Epidermal melanocyte (primary cell): ENCODE results near the gene HIVEP2.

ENCODE experiments used
- DNase-seq: peaks from one replicate; pipeline ENCODE4 v3.0.0; 2011; ENCODE audit warnings: low spot score; ENCODE audit not compliant: insufficient read length

Gene HIVEP2

DNA sequence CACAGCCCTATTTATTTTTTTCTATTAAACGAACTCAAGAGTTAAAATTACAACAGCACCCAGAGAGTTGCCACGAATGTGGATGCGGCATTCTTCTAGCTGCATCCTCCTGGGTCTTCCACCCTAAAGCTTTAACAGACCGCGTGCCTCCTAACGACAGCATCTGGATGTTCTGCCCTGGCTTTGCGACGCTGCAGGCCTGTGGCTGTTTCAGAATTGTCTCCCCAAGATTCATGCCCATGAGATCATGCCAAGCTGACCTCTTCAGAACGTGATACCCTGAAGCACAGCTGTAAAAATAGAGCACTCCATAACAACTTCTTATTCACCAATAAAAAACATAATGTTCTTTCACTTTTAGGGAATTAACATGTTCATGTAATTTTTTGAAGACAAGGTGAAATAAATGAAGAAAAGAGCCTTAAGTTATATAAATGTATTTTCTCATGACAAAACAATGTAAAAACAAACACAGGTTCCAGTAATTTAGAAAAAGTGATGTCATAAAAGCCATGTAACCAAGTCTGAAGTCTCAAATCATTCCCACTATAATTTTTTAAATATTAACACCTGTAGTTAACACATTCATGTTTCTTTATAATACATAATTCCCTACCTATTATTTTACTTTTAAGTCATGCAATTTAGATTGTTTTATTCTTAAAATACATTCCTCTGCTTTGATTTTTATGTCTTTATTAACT is 26.5 kb downstream of the HIVEP2 start:
- DNase-seq: no peak

DNA sequence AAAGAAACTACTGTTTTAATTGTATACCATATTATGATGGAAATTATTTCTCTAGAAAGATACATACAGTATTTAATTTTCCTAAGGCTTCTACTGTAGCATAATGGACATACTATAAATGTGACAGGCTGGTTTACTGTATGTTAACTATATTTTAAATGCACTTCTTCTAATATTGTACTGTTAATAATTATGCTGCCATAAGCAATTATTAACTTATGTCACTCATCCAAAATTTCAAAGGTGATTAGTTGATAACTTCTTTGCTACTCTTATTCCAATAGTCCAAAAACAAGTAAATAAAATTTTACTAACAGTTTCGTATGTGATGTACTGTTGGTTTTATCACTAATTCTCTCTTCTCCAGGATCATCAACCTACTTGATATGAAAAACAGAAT is 28.1 kb downstream of the HIVEP2 start:
- DNase-seq: no peak

DNA sequence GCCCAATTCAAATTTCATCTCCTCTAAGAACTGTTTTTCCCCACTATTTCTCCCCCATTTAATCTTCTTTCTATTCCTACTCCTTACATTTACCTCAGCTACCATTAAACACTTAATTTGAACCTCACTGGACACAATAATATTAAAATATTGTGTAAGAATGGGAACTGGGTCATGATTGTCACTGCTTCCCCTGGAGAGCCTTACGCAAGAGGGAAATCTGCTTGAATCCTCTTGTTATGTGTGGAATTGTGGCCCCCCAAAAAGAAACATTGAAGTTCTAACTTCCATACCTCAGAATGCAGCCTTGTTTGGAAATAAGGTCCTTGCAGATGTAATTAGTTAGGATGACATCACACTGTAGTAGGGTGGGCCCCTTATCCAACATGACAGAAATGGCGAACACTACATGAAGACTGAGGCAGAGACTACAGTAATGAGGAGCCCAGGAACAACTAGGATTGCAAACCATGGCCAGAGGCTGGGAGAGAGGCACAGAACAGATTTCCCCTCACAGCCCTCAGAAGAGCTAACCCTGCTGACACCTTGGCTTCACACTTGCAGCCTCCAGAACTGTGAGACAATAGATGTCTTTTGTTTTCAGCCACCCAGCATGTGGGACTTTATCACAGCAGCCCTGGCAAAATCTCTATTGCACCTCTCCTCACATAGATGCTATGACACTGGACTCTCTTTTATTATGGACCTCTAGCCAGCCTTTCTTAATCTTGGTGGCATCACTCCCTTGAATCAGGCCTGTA is 29.9 kb downstream of the HIVEP2 start:
- DNase-seq: no peak

DNA sequence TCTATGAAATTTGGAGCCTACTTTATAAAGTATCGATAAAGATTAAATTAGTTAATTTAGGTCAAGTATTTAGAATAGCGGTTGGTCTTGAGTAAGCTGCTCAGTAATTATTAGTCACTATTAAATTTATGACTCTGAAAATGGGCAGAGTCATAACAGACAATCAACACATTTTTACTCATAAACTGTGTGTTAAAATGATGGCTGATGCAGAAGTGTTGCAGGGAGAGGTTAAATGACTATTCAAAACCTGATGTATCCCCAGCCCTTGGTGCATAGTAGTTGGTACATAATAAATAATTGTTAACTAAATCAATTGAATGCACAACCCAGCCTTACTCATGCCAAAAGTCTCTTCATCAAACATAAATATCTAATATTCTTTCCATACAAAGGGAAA is 30.6 kb downstream of the HIVEP2 start:
- no peak for DNase-seq

DNA sequence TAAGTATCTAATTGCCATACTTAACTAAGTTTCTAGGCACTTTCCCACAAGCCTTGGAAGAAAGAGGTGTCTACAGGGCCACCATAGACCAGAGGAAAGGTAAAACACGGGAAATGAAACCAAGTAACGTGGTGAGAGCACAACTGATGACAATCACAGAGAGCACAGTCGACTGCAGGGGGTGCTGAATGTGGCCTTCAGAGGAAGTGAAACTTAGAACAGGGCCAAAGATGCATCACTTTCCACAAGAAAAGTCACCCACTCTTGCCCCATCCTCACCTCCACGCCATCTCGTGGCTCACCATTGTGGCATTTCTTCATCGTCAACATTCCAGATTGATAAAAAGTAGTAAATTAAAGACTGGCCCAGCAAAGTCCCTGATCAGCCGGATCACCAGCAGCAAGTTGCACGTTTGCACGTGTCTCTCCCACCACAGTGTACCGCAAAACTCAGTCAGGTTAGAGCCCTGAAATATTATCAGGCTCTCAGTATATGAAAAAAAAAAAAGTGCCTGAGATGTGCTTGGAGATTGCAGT is 31.4 kb downstream of the HIVEP2 start:
- no peak for DNase-seq

DNA sequence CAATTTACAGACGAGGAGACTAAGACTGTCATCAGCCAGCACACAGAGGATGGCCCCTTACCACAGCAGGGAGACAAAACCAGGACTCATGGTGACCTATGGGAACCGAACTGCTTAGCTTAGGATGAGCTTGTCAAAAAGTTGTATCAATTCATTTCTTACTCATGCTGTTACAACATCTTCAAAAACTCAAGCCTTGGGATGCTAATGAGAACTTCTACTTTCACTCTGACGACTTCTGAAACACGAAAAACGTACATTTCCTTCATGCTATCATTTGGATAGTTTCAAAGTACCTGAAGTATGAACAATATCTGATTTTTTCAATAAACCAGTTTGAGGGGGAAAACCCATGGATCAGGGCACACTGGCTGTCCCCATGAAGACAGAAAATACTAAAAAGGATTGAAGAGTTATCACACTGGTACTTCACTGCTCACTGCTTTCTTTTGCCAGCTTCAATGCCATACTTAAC is 31.9 kb downstream of the HIVEP2 start:
- DNase-seq: no peak

DNA sequence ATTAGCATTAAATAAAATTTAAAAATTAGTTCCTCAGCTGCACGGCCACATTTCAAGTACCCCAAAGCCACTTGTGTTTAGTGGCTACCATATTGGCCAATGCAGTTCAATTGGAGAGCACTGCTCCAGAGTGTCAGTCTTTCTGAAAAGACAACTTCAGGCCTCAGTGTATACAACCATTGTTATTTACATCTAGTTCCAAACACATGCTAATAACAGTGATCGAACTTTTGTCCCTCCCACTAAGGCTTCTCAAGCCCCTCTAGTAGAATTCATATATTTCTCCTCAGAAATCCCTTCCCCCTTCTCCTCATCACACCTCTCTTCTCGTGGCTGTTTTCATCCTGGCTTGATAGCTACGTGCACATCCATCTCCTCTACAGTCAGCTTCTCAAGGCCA is 32.9 kb downstream of the HIVEP2 start:
- no peak for DNase-seq

DNA sequence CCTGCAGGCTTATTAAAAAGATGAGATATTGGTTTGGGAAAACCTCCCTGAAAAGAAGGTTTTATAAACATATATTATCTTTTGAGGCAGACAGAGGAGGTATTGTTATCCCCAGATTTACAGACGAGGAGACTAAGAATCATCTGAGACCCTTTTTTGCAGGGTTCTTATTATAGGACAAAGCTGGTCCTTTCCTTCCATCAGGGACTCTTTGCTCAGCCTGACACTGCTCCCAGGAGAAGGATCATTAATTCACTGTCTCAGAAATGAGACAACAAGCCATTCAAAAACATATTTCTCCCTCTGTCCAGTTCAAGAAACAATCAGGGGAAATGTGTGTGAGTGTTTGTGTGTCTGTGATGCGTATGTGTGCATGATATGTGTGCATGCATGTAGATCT is 33.5 kb downstream of the HIVEP2 start:
- no peak for DNase-seq

DNA sequence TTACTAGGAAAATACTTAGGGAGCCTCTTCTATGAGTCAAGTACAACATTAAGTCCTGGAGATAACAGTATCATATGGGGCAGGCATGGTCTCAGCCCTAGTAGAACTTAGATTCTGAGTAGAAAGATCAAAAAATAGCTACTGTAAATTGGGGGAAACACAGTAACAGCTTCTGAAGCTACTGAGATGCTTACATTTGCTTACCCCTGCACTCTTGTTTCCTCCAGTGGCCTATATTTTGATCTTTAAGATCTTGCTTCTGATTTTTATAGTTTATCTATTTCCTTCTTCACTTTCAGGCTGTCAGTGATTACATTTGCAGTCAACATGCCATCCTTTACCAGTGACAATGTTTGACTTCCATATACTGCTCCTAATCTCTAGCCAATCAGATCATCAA is 35.3 kb downstream of the HIVEP2 start:
- DNase-seq: no peak

DNA sequence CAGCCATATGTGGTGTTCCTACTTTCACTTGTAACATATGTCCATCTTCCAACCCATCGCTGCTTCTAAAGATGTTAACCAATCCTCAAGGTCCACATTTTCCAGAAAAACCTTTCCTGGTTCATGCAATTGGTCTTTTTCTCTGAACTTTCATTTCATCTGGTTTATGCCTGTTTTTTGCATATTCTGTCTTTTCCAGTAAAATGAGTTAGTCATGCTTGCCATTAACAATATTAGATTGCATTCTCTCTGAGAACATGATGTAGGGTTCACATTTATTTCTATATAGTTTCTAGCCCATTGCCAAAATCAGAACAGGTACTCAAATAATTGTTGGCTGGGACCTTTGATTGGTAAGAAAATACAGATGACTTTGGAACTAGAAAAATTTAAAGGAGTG is 36.7 kb downstream of the HIVEP2 start:
- no peak for DNase-seq

DNA sequence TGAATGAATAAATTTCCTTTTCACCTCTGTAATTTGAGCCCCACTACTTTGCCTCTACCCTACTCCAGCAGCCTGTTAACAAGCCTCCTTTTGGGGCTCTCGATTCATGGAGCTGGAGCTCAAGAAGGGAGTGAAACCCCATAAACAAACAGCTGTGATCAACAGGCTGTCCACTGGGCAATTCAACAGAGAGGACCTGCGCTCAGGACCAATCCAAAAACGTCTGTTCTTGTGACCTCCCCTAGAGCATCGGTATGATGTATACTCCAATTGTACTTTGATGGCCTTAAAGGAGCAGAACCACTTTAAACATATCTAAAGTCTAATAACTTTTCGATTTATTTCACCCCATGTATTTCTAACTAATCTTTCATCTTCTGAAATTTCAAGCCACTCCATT is 37.4 kb downstream of the HIVEP2 start:
- no peak for DNase-seq

DNA sequence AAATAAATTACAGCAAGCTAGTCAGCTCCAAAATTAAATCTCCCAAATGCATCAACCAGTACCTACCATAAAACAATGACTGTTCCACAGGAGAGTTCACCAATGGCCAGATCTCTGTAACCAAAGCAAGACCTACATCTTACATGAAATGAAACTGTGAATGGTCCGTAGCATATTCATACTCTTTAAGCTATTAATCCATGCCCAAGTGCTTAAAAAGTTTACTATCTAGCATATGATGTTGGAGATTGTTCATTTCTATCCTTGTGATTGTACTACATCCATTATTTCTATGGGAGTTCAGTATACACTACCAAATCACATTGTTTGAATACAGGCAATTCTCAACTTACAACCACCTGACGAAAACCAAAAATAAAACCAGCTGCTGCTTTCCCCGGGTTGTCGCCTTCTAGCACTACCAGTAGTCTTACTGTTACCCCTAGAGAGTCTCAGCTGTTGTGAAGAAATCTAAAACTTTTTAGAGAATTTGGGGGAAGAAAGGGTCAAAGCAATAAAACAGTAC is 38.0 kb downstream of the HIVEP2 start:
- DNase-seq: no peak

DNA sequence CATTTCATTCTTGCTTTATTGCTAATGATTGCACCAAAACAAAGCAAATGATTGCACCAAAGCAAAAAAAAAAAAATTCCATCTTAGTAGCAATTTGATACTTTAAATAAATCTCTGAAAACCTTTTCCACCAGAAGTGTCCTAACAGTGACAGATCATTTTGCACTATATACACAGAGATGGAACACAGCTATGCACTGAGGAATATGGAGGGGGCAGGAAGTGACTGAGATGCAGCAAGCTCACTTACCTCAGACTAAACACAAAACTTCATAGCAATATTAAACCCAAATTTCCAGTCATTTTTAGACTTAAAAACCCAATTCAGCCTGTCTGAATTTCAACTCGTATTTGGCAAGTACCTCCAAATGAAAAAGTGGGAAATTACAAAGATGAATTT is 41.2 kb downstream of the HIVEP2 start:
- no peak for DNase-seq

DNA sequence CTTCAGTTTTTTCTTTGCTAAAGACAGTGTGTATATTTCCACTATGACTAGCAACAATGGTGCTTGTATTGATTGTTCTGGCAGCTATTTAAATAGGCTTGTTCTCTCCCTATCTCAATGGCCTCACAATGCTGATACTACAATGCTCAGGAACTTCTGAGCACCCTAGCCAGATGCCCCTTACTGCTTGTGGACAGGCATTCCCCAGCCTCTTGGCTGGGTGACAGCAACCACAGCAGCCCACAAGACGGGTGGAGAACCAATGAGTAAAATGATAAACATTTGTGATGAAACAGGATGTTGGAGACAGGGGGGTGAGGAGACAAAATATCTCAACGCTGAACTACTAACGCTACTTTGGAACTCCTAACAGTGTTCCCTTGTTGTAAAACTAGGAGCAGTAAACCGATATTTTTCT is 42.3 kb downstream of the HIVEP2 start:
- DNase-seq: no peak

DNA sequence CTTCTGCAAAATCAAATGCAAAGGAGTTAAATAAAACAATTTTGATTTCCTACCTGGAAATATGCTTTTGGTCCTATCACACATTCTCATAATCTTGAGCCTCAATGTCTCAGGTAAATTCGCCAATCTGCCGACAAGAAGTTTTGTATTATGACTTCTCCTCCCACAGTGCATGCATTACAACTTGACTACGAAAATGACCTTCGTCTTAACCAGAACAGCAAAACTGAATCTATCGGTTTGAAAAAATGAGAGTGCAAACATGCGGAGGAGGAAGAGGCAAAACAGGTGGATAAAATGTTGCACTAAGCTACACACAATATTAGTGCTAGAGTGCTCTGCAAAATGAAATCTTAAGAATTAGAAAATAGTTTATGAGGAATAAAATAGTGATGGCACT is 43.4 kb downstream of the HIVEP2 start:
- no peak for DNase-seq

DNA sequence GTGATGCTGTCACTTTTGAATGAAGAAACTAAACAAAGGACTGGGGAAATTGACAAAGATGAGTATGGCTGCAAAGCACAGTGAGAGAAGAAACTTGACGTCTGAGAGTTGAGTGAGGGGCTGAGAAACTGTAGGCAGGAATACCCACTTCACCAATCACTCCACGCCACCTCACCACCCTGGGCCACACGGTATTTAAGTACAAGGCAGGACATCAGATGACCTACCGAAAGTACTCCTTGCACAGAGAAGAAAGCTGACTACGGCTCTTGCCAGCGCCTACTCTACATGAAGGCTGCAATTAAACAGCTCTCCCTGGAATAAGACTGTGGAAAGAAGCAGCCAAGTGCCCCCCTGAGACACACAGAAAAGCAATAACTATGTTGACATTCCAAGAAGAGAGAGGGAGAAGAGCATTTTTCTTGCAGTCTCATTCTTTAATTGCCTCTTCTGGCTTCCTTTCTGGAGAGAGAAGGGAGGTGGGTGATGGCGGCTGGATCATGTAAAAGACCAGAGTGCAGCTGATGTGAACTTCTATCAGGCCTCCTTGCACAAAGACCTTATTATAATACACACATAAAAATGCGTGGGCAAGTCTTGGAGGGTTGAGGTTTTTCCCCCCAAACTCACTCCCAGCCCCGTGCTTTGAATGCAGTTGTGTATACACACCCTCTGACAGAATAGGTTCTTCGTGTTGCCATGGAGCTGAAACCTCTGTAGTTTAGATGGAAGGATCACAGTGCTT is 44.6 kb downstream of the HIVEP2 start:
- DNase-seq: no peak

DNA sequence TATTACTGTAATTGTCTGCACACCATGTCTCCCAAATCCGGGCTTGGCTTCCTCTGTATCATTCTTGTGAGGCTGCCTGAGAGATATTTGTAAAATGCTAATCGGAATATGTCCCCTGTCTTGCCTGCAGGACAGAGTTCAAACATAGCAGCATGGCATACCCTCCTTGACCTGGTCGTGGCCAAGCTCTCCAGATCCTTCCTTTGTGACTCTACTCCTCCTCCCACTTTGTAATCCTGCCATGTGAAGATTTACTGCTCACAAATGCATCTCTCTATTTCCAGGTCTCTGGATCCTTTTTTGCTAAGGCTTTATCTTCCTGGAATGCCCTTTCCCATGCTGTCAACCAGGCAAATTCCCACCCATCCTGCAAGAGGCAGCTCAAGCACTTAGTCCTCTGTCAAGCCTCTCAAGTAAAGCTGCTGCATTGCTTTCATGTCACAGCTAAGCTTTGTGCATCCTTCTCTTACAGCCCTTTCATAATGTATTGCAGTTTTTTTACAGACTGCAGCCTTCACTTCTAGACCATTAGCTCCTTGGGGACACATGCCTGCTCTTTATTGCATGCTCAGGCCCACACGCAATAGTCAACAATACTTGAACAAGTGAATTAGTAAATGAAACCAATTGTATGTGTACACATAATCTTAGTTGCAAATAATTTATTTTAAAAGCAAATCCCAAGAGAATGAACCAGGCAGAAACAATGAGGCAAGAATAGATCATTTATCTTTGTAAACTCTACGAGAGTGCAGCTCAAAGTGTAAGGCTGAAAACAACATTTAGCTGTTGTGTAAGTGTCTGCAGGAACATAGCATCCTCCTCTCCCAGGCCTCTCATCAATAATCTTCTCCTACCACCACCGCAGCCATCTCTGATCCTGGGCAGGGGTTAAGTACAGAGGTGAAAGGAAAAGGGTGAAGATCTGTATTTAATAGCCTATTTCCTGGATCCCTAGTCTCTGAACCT is 45.8 kb downstream of the HIVEP2 start:
- DNase-seq: no peak

DNA sequence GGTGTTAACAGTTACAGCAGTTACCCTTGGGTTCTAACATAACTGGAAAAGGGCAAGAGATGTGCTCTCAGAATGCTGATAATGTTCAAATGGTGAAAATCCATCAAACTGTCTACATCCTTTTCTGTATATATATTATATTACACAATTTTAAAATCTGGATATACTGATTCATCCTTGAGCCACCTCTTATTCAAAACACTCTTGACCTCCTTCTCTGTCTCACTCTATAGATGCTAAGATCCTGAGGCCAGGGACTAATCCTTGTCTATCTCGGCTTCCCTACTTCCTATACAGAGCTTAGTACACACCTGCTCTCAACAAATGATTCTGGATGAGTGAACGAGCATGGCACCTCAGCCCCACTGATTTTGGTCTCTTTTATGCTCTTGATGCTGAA is 47.3 kb downstream of the HIVEP2 start:
- no peak for DNase-seq

DNA sequence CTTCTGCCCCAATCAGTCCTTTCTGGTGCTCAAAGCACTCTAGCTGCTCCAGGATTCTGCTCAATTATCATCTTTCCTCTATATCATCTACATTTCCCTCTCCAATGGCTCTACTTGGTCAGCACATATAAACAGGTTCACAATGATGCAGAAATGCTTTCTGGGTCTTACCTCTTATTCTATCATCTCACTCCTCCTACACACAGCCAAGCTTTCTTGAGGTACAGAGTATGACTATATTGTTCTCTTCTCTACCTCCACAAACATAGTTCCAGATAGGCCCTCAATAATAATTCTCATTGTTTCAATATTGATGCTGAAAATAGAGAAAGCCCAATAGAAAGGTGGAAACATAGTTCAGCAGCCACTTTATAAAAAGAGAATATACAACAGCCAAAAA is 48.2 kb downstream of the HIVEP2 start:
- DNase-seq: no peak

DNA sequence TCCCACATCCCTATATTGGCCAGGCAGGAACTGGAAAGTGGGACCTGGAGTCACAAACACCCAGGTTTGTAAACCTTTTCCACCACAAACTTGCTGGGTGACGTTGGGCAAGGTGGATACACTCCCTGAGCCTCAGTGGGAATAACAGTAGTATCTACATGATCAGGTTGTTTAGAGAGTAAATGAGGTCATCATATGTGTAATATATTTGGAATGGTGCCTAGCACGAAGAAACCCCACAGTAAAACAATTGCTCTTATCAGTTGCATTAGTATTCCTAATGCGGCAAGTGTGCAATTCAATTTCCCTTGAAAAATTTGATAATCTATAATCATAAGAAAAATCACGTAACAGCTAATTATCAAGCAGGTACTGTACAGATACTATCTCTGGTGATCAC is 51.9 kb downstream of the HIVEP2 start:
- no peak for DNase-seq
